Endometrial microvascular endothelial cells (primary cell): ENCODE results near the gene LPAR1. TPM values are rescaled to one million over a fixed set of nuclear protein-coding genes. Genes with fewer than 3 reads are reported as not detected.

Experiments used
- in situ Hi-C: cut with HindIII; loops from 2 replicates; pipeline ENCODE4 v1.10.0; 2017; ENCODE audit warnings: low sequenced_read_pairs, low pct_unique_long_range_greater_than_20kb; ENCODE audit errors: inconsistent ontology term
- total RNA-seq: library from RNA; depleted of rRNA; stranded (reverse); fragments of >200 nt; gene quantifications from one replicate; pipeline ENCODE4 v1.2.3, GENCODE V29; 2015; ENCODE audit errors: inconsistent ontology term

Gene LPAR1
- total RNA-seq, 1 donor from 2014 or later: 0.09 TPM

- in situ Hi-C loops: no loop called here
Observed at GRCh38 chr9:111008158-111009075, 29.9 kb downstream of the LPAR1 start.

GRCh38 chr9:111005746-111006470 is 32.4 kb downstream of the LPAR1 start:
- in situ Hi-C loops: no loop called here

GRCh38 chr9:111004936-111005335 is 33.3 kb downstream of the LPAR1 start:
- in situ Hi-C loops: no loop called here

- in situ Hi-C loops: no loop called here
Observed at GRCh38 chr9:111003182-111003581, 35.1 kb downstream of the LPAR1 start.

- in situ Hi-C loops: no loop called here
Observed at GRCh38 chr9:111001526-111001925, 36.7 kb downstream of the LPAR1 start.

GRCh38 chr9:111000202-111000601 is 38.1 kb downstream of the LPAR1 start:
- in situ Hi-C loops: no loop called here

GRCh38 chr9:110999379-110999778 is 38.9 kb downstream of the LPAR1 start:
- in situ Hi-C loops: no loop called here

- in situ Hi-C loops: no loop called here
Observed at GRCh38 chr9:110997847-110998246, 40.4 kb downstream of the LPAR1 start.

GRCh38 chr9:110996436-110997220 is 41.6 kb downstream of the LPAR1 start:
- in situ Hi-C loops: no loop called here

GRCh38 chr9:110995420-110996340 is 42.6 kb downstream of the LPAR1 start:
- in situ Hi-C loops: no loop called here

- in situ Hi-C loops: no loop called here
Observed at GRCh38 chr9:110994771-110995241, 43.5 kb downstream of the LPAR1 start.

- in situ Hi-C loops: no loop called here
Observed at GRCh38 chr9:110990481-110990880, 47.8 kb downstream of the LPAR1 start.

- in situ Hi-C loops: no loop called here
Observed at GRCh38 chr9:110986529-110986928, 51.7 kb downstream of the LPAR1 start.

GRCh38 chr9:110984890-110985437 is 53.3 kb downstream of the LPAR1 start:
- in situ Hi-C loops: no loop called here

- in situ Hi-C loops: no loop called here
Observed at GRCh38 chr9:110980261-110980660, 58.0 kb downstream of the LPAR1 start.

GRCh38 chr9:110979636-110980035 is 58.6 kb downstream of the LPAR1 start:
- in situ Hi-C loops: no loop called here

- in situ Hi-C loops: no loop called here
Observed at GRCh38 chr9:110978516-110978915, 59.8 kb downstream of the LPAR1 start.

GRCh38 chr9:110977259-110977709 is 61.0 kb downstream of the LPAR1 start:
- in situ Hi-C loops: no loop called here
